HT-29 (cell line): Measurements from ENCODE around the gene TBC1D21. TPM values are rescaled to one million over a fixed set of nuclear protein-coding genes. Genes with fewer than 3 reads are reported as not detected.
A peak's percentile ranks its signal among the peaks of the same experiment; 100 is the strongest.

Experiments used
- DNase-seq: peaks from one replicate; pipeline ENCODE4 v3.0.0-alpha.2; 2015; ENCODE audit warnings: low spot score
- total RNA-seq: library from RNA; depleted of rRNA; stranded (reverse); fragments of >200 nt; shearing (Covaris generic); gene quantifications from 2 replicates; pipeline ENCODE4 v1.2.3, GENCODE V29; 2014

Gene TBC1D21
- total RNA-seq, 1 experiment from 2014 or later = not detected

- no peak for DNase-seq
Observed at GRCh38 chr15:73908822-73909122, 35.4 kb downstream of the TBC1D21 start.

- no peak for DNase-seq
Observed at GRCh38 chr15:73909651-73910050, 36.3 kb downstream of the TBC1D21 start.

GRCh38 chr15:73910522-73911303 is 37.3 kb downstream of the TBC1D21 start:
- no peak for DNase-seq

DNA sequence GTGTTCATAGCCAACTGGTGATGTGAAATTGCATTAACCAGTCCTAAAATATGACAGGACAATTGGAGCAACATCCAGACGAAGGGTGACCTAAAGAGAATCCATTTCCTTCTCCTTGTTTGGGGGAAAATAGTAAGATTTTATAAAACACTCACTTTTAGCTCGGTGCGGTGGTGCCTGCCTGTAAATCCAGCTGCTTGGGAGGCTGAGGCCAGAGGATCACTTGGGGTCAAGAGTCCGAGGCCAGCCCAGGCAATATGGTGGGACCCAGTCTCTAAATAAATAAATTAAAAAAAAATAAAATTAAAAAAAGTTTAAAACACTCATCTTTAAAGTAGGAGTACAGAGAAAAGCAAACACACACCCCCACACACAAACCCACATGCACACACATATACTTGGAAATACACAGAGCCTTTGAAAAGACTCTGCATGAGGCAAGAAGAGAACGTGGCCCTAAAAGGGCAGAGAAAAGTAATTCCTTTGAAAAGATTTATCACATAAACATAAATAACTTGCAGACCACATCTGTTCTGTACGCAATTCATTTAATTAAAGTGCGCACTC is 38.7 kb downstream of the TBC1D21 start:
- no peak for DNase-seq

GRCh38 chr15:73914145-73914544 is 40.8 kb downstream of the TBC1D21 start:
- DNase-seq = no peak

DNA sequence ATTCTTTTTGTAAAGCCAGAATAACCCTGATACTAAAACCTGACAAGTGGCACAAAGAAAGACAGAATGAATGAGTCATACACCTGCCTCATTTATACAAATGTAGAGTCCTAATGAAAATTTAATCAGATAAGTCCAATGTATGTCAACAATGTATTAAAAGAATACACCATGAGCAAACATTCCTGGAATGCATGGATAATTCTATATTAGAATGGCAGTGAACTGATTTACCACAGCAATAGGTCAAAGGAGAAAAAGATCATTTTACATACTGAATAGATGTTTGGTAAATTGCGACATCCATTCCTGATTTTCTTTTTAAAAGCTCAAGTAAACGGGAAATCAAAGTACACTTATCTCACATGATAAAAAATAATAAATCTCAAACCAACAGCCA is 41.7 kb downstream of the TBC1D21 start:
- DNase-seq = peak; percentile 69

DNA sequence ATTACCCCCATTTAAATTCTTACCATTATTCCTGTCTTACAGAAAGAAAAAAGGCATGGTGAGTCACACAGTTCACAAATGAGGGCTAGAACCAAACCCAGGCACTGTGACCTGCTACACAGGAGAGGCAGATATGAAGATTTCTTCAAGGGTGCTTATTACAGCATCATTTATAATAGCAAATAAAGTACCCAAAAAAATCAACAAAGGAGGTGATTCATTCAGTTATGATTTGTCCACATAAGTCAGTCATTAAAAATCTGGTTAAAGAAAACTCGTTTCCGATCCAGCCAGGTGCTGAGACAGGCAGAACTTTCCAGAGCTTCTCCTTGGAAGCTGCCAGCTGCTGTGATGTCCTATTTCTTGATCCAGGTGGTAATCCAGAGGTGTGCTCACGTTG is 45.4 kb downstream of the TBC1D21 start:
- peak; percentile 39 for DNase-seq

- no peak for DNase-seq
Observed at GRCh38 chr15:73919706-73920105, 46.3 kb downstream of the TBC1D21 start.

DNA sequence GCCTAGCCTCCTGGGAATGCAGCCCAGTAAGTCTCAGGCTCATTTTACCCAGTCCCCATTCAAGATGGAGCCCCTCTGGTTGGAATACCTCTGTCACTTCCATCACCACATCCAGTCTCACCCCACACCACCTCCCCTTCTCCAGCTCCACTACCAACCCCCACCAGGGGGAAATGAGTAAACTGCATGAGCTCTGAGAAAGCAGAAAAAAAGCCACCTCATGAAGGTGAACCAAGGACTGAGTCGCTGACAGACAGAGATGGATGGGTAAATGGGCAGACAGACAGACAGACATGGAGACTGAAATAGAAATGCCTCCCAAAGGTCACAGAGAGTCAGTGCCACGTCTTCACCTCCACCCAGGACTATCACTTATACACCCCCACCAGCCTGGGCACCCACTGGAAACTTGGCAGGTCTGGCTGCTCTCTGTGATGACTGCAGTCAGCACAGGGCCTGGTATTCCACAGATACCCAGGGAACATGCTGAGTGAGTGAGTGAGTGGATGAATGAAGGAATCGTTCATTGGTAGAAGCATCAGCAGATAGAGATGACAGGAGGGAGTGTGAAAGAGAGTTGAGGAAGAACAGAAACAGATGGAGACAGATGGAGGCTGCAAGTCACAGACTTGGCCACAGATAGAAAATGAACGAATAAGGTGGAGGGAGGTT is 48.0 kb downstream of the TBC1D21 start:
- no peak for DNase-seq

GRCh38 chr15:73922186-73923151 is 49.1 kb downstream of the TBC1D21 start:
- DNase-seq = no peak

DNA sequence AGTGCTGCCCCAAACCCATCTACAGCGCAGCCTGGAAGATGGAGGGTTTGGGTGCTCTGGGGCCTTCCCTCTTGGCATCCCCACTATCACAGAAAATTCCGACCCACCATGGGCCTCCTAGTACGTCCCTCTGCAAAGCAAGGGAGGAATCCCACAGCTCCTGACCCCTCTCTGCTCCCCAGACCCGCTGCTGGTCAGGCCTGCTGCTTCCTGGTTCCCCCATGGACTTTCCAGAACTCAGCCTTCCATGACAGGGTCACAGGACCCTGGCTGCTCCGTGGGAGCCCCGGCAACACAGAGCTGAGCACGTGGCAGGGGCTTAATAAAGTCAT is 49.8 kb downstream of the TBC1D21 start:
- no peak for DNase-seq

DNA sequence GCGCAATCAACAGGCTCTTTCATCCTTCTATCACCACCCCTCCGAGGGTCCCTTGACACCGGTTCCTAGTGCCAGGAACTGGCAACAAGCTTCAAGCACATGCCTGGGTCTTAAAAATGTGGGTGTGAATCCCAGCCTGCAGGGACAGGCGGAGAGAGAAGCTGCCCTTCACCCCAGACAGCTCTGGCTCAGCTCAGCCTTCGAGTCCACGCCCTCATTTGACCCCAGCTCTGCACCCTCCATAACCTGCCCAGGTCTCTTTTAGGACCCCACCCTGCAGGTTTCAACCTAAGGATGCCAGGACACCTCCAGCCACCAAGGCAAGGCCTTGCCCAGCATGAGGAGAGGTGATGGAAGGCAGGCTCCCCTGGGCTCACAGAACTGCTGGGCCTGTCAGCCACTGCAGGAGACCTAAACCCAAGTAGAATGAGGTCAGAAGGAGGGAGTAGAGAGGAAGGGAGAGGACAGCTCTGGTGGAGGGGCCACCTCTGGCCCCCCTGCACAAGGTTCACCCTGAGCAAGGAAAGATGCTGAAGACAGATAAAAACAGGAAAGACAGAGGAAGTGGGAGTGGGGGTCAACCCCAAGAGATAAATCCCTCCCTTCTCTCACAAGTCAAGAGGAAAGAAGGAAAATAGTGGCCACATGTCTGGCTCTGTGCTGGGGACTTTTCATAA is 50.3 kb downstream of the TBC1D21 start:
- DNase-seq = no peak

DNA sequence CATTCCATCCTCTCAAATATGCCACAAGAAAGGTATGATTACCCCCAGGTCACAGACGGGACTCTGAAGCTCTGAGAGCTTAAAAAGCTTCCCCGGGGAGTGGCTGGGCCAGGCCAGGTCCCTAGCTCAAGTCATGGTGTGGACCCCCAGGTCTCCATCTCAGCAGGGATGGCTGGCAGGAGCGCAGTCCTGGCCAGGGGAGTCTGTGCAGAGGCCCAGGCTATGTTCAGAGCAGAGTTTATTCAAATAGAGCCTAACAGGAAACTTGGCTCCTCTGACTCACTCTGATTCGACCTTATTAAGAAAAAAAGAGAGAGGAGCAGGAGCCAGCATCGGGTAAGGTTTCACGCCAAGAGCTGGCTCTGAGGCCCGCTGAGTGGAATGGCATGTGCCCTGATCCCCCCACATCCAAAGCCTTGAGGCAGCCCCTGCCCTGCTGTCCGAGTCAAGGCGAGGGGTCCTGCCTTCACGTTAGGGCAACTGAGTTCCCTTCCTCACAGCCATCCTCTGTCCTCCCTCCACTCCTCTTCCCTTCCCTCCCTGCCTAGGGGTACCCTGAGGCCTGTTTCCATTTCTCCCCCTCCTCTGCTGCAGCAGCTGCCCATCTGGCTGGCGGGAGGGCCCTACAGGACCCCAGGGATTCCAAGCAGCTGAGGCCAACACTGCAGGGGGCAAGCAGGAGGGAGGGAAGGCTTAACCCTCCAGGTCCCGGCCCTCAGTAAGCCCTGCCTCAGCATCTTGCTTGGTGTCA is 51.0 kb downstream of the TBC1D21 start:
- peak; percentile 34 for DNase-seq

- no peak for DNase-seq
Observed at GRCh38 chr15:73925848-73926218, 52.5 kb downstream of the TBC1D21 start.

DNA sequence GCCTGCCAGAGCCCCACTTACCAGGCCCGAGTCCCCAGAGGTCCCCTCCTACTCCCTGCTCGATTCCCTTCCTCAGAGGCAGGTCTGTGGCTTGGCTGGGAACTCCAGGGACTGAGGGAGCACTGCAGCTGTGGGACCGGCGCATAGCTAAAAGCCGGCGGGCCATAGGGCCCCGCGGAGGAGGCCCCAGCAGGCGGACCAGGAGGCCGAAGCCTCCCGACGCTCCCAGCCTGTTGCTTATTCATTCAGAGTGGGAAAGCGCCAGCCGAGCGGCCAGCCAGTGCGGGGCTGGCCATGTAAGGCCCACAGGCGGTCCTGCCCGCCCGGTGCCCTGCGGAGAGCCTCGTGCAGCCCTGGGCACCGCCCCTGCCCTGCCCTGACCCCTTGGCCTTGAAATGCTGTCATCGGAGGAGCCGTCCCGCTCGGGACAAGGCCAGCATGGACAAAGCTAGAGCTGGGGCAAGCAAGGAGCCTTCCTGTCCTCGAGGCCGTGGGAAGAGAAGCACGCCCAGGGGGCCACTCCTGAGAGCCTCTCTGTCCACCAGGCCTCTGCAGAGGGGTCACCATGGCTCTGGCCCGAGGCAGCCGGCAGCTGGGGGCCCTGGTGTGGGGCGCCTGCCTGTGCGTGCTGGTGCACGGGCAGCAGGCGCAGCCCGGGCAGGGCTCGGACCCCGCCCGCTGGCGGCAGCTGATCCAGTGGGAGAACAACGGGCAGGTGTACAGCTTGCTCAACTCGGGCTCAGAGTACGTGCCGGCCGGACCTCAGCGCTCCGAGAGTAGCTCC is 53.0 kb downstream of the TBC1D21 start, which contains the start of gene LOXL1:
TSS of gene LOXL1 (plus strand) at position 244 of the 784 bp plus-strand sequence. CDS start at position 566, 322 bp downstream.
- peak; percentile 82 for DNase-seq

DNA sequence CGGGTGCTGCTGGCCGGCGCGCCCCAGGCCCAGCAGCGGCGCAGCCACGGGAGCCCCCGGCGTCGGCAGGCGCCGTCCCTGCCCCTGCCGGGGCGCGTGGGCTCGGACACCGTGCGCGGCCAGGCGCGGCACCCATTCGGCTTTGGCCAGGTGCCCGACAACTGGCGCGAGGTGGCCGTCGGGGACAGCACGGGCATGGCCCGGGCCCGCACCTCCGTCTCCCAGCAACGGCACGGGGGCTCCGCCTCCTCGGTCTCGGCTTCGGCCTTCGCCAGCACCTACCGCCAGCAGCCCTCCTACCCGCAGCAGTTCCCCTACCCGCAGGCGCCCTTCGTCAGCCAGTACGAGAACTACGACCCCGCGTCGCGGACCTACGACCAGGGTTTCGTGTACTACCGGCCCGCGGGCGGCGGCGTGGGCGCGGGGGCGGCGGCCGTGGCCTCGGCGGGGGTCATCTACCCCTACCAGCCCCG is 53.7 kb downstream of the TBC1D21 start:
- DNase-seq = peak; percentile 52

- DNase-seq = peak; percentile 75
Observed at GRCh38 chr15:73927476-73928240, 54.3 kb downstream of the TBC1D21 start.

DNA sequence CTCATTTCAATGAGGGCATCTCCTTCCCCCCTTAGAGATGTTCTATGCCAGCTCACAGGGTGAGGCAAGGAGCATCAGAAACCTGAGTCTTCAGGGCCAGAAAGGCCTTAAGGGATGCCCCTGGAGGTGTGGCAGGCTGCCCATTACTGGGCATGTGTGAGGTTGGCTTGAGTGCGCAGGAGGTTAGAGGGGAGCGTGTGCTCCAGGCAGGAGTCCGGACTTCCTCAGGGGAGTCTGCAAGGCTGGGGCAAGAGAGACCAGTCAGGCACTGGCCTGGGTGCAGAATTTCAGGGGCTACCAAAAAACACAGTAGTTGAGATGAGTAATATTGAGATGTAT is 54.8 kb downstream of the TBC1D21 start:
- no peak for DNase-seq
